DMS153 treated with DMSO at 0.1 percent for 48 hours (cell line): ENCODE data around the gene CLEC3B.
A peak's percentile ranks its signal among the peaks of the same experiment; 100 is the strongest.
"Not testable (repeated sequence)": the region's sequence is repeated elsewhere in the genome, so short reads cannot be mapped to it uniquely, and the experiment has no call there.

Source experiments
- DNase-seq: peaks from one replicate; lab custom pipeline; 2025; ENCODE audit not compliant: unreplicated experiment; lab: John Stamatoyannopoulos, UW

CLEC3B gene, protein sequence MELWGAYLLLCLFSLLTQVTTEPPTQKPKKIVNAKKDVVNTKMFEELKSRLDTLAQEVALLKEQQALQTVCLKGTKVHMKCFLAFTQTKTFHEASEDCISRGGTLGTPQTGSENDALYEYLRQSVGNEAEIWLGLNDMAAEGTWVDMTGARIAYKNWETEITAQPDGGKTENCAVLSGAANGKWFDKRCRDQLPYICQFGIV

DNA sequence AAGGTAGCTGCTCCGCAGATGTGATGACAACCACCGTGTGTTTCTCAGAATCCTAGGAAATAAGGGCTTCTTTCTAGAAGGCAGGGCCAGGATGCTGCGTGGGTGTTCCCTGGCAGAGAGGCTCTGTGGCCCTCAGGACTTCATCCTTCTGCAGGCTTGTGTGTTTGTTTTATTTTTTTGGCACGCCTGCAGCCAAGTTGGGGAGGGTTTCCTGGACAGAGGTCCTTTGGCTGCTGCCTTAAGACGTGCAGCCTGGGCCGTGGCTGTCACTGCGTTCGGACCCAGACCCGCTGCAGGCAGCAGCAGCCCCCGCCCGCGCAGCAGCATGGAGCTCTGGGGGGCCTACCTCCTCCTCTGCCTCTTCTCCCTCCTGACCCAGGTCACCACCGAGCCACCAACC is at the start of gene CLEC3B:
CLEC3B (plus strand) TSS at position 266 of the 400 bp plus-strand sequence; CDS start at position 326, 60 bp downstream.
- DNase-seq = no peak

DNA sequence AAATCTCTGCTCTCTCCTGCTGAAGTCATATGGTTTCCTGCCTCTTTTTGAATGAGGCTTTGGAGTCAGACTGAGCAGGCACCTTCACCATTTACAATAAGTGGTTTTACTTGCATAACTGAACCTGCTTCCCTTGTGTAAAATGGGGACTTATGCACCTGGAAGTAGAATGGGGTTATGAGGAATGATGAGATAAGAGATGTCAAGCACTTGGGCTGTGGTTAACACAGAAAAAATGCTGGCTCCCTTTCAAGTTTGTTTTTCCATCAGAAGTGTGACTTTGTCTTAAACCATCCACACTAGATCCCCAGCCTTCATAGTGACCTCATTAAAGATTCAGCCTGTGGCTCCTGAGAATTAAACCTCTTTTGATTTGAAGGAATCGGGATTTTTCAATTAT is 44.9 kb upstream of the CLEC3B start:
- DNase-seq = no peak

DNA sequence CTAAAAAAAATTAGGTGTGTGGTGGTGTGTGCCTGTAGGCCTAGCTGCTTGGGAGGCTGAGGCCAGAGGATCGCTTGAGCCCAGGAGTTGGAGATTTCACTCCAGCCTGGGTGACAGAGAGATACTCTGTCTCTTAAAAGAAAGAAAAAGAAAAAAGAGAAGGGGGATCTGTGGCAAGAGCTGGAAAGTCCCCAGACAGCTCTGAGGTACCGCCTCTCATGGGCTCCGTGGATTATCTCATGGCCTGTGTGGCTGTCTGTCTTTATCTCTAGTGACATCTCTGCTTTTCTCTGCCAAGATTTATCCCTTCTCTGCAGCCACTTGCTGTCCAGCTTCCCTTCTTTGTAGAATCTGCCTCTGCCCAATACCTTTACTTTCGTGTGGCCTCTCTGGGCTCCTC is 44.4 kb upstream of the CLEC3B start:
- DNase-seq = no peak

DNA sequence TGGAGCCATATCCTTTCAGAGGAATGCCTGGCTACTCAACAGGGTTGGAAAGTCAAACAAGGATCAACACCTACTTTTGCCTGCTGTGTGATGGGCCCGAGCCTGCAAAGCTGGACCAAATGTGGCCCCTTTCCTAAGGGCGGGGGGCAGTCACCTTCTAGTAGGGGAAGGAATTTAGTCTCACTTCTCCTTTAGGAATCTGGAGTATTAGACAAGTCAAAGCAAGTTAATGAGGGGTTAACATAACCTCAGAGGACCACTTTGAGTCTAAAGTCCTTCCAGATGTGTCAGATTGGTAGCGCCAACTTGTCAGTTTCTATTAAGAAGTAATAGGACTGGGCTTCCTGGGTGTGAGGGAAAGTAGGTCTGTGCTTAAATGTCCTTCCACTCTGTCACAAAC is 43.3 kb upstream of the CLEC3B start:
- DNase-seq = no peak

DNA sequence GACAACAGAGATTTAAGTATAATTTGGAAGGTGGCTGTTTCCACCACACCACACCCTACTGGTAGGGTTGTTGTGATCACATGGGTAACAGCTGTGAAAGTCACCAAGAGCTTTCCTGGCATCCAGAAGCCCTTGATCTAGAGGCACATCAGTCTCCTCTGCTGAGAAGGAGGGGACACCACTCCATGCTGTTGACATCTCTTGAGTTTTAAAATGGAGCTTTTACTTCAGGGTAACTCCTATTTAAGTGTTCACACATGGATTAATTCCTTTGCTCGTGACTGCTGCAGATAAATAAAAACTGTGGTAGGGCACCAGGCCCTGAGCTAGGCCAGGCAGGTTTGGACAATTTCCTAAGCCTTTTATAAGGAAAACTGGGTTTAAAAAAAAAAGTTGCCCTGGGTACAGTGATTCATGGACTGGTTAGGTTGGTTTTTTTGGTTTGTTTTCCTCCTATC is 42.6 kb upstream of the CLEC3B start:
- no peak for DNase-seq

DNA sequence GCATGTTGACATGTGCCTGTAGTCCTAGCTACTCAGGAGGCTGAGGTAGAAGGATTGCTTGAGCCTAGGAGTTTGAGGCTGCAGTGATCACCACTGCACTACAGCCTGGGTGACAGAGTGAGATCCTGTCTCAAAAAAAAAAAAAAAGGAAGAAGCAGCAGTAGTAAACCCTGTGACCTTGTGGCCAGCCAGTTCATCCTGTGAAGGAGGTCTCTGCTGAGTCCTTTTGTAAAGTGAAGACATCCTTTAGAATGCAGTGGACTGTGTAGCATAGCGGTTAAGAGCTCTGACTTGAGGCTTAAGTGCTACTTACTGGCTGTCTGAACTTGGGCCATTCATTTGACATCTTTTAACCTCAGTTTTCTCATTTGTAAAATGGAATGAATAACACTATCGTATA is 41.8 kb upstream of the CLEC3B start:
- no peak for DNase-seq

DNA sequence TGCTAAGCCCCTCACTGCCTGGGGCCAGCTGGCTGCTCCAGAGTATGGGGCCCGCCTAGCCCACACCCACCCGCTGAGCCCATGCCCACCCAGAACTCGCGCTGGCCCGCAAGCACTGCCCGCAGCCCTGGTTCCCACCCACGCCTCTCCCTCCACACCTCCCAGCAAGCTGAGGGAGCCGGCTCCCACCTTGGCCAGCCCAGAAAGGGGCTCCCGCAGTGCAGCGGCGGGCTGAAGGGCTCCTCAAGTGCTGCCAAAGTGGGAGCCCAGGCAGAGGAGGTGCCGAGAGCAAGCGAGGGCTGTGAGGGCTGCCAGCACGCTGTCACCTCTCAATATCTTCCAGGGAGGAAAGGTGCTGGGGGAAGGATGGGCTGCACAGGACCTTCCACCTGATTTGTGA is 39.8 kb upstream of the CLEC3B start:
- DNase-seq = not testable (repeated sequence)

DNA sequence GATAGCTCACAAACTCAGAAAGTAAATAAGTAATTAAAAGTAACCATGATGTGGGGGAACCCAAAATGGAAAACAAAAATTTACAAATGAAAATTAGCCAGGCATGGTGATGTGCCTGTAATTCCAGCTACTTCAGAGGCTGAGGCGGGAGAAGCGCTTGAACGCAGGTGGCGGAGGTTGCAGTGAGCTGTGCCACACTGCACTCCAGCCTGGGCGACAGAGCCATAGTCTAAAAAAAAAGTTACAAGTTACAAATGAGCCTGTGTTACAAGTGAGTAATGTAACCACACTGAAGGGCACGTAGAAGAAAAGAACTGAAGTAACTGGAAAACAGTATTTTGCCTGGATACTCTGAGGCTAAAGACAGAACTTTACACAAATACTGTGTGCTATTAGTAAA is 38.8 kb upstream of the CLEC3B start:
- no peak for DNase-seq

DNA sequence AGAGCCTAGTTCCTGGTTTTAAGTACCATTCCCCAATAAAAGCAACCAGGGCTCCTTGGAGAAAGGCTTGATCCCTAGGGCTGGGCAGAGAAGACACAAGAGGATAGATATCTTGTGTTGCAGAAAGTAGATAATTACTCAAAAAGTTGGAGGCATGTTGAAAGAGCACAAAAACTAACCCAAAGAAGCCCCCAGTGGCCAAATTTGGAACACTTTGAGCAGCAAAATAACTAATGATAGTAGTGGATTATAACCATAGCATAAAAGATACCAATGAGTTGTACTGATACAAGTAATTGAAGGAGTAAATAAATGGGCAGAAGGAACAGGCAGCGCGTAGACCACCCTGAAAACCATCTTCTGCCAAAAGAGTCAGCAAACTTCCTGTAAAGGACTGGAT is 38.0 kb upstream of the CLEC3B start:
- DNase-seq = no peak

DNA sequence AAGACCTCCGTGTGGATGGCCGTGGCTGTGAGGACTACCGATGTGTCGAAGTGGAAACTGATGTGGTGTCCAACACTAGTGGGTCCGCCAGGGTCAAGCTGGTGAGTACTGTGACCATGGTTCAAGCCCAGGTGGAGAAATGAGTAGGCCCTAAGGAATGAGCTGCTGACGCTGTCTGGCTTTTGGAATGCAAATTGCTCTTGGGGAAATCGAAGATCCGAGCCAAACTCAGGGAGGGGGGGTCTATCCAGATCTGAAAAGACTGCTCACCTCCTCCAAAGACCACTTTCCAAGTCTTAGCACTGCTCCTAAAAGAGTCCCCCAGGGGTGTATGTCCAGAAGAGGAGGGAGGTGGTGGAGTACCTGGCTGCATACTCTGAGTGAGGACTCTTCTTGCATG is 37.0 kb upstream of the CLEC3B start:
- DNase-seq = no peak

DNA sequence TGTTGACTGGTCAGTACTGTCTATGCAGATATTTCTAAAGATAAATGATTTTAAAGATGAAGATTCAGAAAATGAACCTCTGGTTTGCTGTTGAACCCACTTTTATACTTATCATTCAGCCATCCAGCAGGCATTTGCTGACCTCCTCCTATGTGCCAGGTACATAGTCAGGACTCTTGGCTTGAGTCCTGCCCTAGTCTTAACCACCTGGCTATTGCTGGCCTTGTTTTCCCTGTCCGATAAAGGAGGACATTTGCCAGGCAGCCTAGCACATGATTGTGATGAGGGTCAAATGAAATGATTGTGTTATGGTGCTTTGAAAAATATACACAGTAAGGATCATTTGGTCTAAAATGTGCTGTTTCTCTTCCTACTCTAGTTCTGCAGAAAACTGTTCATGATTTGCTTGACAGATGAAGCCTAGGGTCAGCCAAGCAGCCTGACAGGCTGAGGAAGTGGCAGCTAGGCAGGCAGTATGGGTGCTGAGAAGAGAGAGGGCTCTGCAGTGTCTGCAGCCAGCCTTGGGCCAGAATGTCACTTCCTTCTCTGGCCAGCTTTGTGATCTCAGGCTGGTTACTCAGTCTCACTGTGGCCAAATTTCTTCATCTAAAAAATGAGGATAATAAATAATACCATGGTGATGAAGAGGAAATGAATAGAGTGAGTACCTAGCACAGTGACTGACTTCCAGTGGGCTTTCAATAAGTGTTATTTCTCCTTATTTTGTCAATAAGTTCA is 36.3 kb upstream of the CLEC3B start:
- DNase-seq = no peak

DNA sequence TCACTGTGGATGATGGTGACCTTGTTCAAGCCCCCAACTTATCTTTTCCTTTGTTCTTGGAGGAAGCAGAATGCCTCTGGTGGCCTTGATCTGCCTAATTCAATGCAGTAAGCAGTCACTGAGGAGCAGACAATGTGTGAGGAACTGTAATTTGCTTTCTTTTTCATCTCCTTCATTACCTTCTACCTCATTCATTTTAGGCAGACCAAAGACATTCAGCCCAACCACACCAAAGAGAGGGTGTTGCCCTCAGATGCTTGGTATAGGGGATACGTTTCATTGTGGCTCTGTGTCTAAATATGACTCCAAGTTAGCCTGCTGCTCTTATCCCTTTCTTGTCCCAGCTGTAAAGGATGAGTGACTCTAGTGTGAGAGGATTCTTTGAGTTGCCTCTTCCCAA is 34.8 kb upstream of the CLEC3B start:
- DNase-seq = no peak

DNA sequence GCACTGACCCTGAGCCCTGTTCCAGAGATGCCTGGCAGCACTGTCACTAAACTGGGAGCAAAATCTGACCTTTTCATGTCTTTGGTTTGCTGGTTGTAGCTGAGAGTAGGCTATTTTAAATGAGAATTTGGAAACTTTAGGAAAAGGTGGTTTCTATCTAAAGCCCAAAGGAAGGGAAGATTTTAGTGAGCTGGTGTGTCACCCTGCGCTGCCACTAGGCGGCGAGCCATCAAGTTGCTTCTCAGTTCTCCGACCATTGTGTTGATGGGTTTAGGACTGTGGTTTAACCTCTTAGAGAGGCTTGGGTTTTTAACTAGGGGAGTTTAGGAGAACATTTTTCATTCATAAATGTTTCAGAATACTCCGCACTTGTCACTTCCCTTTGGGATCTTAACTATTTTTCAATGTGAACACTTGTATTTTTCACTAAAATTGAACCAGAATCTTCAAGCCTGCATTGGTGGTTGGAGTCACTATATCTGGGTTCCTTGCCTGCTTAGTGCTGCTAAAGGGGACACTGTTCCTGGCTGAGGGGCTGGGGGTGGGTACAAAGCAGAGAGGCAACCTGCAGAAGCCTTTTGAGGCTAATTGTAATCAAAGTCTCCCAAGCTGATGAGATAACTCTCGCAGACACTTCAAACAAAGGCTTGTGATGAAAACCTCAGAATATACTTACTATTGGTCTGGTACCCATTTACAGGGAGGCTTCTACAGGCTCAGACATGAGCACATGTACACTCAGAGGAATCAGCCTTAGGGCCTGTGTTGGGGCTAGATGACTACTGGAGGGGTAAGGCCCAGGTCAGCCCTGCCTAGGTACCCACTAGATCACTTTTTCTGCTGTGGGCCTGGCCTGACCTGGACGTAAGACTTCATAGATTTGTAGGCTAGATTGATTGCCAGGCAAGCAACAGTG is 33.3 kb upstream of the CLEC3B start:
- no peak for DNase-seq

DNA sequence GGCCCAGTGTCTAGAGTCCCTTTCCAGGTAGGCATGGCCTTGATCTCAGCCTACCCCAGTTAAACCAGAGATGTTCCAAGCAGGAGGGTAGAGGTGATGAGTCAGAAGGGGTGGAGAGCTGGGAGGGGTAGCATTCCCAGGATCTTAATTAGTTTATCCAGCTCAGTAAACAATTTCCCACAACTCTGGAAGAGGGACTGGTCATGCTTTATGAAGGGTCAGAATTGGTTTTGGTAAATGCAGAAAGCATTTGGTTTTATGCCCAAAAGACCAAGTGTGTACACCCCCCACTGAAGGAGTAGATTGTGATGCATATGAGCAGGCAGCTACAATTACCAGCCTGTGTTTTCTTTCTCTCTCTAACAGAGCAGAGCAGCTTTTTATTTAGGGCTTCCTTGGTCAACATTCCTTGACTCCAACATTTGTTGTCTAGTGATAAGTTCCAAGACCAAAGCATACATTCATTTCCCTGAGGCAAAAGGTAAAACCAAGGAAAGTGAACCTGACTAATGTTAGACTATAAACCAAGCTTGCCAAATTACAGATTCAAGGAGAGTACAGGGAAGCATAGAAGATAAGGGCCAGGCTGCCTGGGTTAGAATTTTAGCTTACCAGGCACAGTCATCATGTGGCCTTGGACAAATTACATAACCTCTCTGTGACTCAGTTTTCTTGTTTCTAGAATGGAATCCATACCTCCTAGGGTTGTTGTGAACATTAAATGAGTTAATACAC is 32.5 kb upstream of the CLEC3B start:
- no peak for DNase-seq

DNA sequence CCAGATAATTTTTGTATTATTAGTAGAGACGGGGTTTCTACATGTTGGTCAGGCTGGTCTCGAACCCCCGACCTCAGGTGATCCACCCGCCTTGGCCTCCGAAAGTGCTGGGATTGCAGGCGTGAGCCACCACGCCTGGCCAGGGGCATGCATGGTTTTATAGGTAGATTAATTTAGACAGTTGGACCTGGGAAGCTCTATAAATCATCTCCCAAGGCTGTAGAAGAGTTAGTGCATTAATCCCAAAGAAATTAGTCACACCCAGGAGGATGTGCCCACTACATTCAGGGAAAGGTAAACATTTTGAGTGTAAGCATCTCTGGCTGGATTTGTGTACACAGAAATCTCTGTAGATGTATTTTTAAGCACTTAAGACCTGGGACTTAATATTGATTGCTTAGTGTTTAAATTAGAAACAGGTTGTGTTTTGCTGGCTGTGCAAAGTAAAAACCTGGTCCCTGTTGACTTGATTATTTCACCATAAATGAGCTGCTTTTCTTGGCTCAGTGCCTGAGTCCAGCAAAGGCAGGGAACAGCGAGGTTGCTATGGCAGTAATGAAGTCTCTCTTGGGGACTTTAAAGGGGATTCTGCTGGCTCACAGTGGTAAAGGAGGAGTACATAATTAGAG is 30.8 kb upstream of the CLEC3B start:
- DNase-seq = peak; percentile 19

DNA sequence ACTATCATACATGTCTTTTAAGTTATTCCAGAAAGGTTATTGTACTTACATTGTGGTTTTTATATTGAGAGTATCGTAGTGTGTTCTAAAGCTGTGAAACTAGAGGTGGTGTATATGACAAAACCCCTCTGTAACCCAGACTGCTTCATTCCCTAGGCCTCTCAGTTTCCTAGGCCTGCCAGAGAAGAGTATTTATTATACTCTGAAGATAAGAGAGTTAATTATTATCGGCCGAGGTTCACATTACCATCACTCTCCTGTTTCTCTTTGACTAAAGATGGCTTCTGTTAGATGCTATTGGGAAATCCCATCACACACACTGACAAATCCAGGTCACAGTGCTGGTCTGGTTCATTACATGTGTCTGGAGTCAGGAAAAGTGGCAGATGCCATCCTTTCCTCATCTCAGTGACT is 29.5 kb upstream of the CLEC3B start:
- DNase-seq = no peak

DNA sequence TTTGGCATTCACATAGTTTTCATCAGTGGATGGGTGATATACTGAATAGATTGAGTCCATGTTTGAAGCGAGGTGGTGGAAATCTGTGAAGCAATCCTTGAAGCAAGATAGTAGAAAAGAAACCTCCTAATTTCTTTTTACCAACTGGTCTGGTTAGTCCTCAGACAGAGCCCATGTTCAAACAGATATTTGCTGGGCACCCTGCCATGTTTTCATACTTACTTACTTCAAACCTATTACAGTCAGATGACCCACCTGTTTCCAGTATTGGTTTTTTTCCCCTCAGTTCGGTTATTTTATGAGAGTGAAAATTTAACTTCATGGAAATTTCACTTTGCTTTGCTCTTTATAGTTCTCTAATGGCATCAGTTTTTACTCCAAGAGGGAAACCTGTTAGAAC is 26.3 kb upstream of the CLEC3B start:
- DNase-seq = no peak

DNA sequence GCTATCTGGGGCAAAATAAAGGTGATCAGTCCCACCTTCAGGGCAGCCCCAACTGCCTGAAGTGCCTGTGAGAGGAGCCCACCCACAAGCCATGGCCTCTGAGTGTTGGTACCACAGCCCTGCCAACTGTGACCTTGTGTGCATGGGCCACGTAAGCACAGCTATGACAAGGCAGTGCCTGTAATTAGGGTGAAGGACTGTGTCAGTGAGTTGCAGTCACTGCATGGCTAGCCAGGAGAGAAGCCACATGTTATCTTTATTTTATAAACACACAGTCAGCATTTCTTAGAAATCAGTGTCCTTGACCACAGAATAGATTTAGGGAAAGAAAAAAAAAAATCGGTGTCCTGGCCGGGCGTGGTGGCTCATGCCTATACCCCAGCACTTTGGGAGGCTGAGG is 25.3 kb upstream of the CLEC3B start:
- no peak for DNase-seq

DNA sequence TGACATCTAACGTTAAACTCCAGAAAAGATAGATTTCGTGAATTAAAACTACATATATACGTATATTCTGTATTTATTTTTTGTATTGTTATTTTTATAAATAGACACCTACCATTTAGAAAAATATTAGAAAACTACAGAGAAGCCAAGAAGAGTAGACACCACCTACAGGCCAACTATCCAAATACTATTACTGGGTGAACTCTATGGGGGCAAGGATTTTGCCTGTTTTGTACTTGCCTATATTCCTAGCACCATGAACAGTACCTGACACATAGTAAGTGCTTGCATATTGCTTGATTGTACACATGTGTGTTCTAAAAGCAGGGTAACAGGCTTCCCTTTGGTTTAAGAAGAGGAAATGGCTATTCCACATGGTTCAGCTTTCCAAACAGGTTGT is 24.4 kb upstream of the CLEC3B start:
- DNase-seq = no peak

DNA sequence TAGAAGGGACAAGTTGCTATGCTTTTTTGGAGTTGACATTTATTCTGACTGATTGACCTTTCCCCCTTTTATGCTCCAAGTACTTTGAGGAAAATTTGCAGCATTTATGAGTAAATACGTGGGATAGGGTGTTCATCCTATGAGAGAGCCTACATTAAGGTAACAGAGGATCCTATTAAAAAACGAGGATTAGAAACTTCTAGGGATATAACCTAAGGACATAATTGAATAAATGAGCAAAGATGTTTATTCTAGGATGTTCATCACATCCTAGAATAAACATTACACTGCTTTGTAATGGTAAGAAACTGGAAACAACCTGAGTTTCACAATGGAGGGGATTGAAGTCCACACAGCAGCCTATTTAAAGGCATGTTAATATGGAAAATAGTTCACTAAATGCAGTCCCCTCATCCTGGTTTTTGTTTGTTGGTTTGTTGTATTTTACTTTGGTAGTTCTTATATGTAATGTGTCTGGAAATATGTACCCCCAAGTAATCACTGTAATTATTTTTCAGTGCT is 23.9 kb upstream of the CLEC3B start:
- no peak for DNase-seq
